GM19468 (cell line): ENCODE results near the gene A4GNT.
"Not testable (repeated sequence)": the region's sequence is repeated elsewhere in the genome, so short reads cannot be mapped to it uniquely, and the experiment has no call there.

Experiments
- ATAC-seq: cut with Tn5 transposase; IDR thresholded peaks from one replicate; pipeline ENCODE4 v1.9.1; 2021; ENCODE audit warnings: mild to moderate bottlenecking, moderate library complexity, moderate number of reproducible peaks; ENCODE audit not compliant: unreplicated experiment; ENCODE audit errors: extremely low read depth

The A4GNT gene

GRCh38 chr3:138132239-138132638, at the start of gene A4GNT:
Gene A4GNT (minus strand): TSS chr3:138132390. CDS start chr3:138131256, 1,134 bp downstream.
- ATAC-seq, result no peak

- no peak for ATAC-seq
Measured at GRCh38 chr3:138180375-138181029, 48.3 kb upstream of the A4GNT start.

GRCh38 chr3:138174421-138175131, 42.4 kb upstream of the A4GNT start, which contains the start of gene DBR1:
Gene DBR1 (minus strand): TSS chr3:138174921. CDS start chr3:138174795, 126 bp downstream.
- peak; percentile 88 for ATAC-seq

GRCh38 chr3:138173769-138174420, 41.7 kb upstream of the A4GNT start:
- ATAC-seq, result no peak

GRCh38 chr3:138172625-138173024, 40.4 kb upstream of the A4GNT start:
- ATAC-seq, result no peak

GRCh38 chr3:138165061-138165460, 32.9 kb upstream of the A4GNT start:
- no peak for ATAC-seq

- ATAC-seq, result no peak
Measured at GRCh38 chr3:138157743-138158142, 25.6 kb upstream of the A4GNT start.

GRCh38 chr3:138154534-138154933, 22.3 kb upstream of the A4GNT start:
- ATAC-seq, result no peak

- no peak for ATAC-seq
Measured at GRCh38 chr3:138148503-138148902, 16.3 kb upstream of the A4GNT start.

GRCh38 chr3:138142181-138142580, 10.0 kb upstream of the A4GNT start:
- not testable (repeated sequence) for ATAC-seq

- ATAC-seq, result no peak
Measured at GRCh38 chr3:138140940-138141339, 8.8 kb upstream of the A4GNT start.

GRCh38 chr3:138139691-138140090, 7.5 kb upstream of the A4GNT start:
- ATAC-seq, result no peak

GRCh38 chr3:138137861-138138260, 5.7 kb upstream of the A4GNT start:
- no peak for ATAC-seq

GRCh38 chr3:138136201-138136600, 4.0 kb upstream of the A4GNT start:
- ATAC-seq, result no peak

GRCh38 chr3:138135833-138136194, 3.6 kb upstream of the A4GNT start:
- ATAC-seq, result no peak

- no peak for ATAC-seq
Measured at GRCh38 chr3:138135146-138135832, 3.1 kb upstream of the A4GNT start.

GRCh38 chr3:138127636-138128365, 4.4 kb downstream of the A4GNT start:
- no peak for ATAC-seq

GRCh38 chr3:138125548-138126221, 6.5 kb downstream of the A4GNT start:
- no peak for ATAC-seq

GRCh38 chr3:138124706-138125355, 7.4 kb downstream of the A4GNT start:
- no peak for ATAC-seq
